ENCODE measurements around the gene NOP10.
"Not testable (repeated sequence)": the region's sequence is repeated elsewhere in the genome, so short reads cannot be mapped to it uniquely, and the experiment has no call there.

The NOP10 gene

GRCh38 chr15:34362047-34362773, 19.3 kb upstream of the NOP10 start:
- DNase-seq = no peak
- intact Hi-C loops (cut with DNase I) = loop anchor here (10.0 kb wide), 1 partner anchor 137 kb away; the partner anchor contains the start of gene EMC4

GRCh38 chr15:34361278-34361677, 18.3 kb upstream of the NOP10 start:
- no peak for DNase-seq
- intact Hi-C loops (cut with DNase I) = loop anchor here (10.0 kb wide), 1 partner anchor 136 kb away; the partner anchor contains the start of gene EMC4

GRCh38 chr15:34360298-34360697, 17.4 kb upstream of the NOP10 start:
- intact Hi-C loops (cut with DNase I) = loop anchor here (10.0 kb wide), 1 partner anchor 135 kb away; the partner anchor contains the start of gene EMC4
- DNase-seq = no peak

GRCh38 chr15:34359416-34359815, 16.5 kb upstream of the NOP10 start:
- intact Hi-C loops (cut with DNase I) = no loop called here
- DNase-seq = peak in 1 of 42 donors; percentile 16

- DNase-seq = no peak
- intact Hi-C loops (cut with DNase I) = no loop called here
These were observed 16.0 kb upstream of the NOP10 start for GRCh38 chr15:34358948-34359347.

GRCh38 chr15:34358367-34358766, 15.4 kb upstream of the NOP10 start:
- intact Hi-C loops (cut with DNase I) = no loop called here
- no peak for DNase-seq

GRCh38 chr15:34357653-34358052, 14.7 kb upstream of the NOP10 start:
- intact Hi-C loops (cut with DNase I) = no loop called here

GRCh38 chr15:34355241-34355640, 12.3 kb upstream of the NOP10 start:
- intact Hi-C loops (cut with DNase I) = no loop called here
- peak in 10 of 42 donors; percentile 11 to 64 (median 35) for DNase-seq

More at GRCh38 chr15:34357653-34358052, 14.7 kb upstream of the NOP10 start:
- no peak for DNase-seq

GRCh38 chr15:34354286-34354685, 11.3 kb upstream of the NOP10 start:
- DNase-seq = no peak

GRCh38 chr15:34353627-34354026, 10.7 kb upstream of the NOP10 start:
- intact Hi-C loops (cut with DNase I) = no loop called here
- DNase-seq = no peak

More at GRCh38 chr15:34354286-34354685, 11.3 kb upstream of the NOP10 start:
- intact Hi-C loops (cut with DNase I) = no loop called here

GRCh38 chr15:34352996-34353395, 10.1 kb upstream of the NOP10 start:
- intact Hi-C loops (cut with DNase I); DNase-seq: not testable (repeated sequence)

GRCh38 chr15:34349769-34350168, 6.8 kb upstream of the NOP10 start:
- intact Hi-C loops (cut with DNase I) = no loop called here
- no peak for DNase-seq

- DNase-seq = no peak
- intact Hi-C loops (cut with DNase I) = no loop called here
These were observed 5.9 kb upstream of the NOP10 start for GRCh38 chr15:34348735-34349300.

- intact Hi-C loops (cut with DNase I) = no loop called here
- no peak for DNase-seq
These were observed 5.2 kb upstream of the NOP10 start for GRCh38 chr15:34347951-34348638.

GRCh38 chr15:34342213-34342736, 661 bp downstream of the NOP10 start:
- intact Hi-C loops (cut with DNase I) = loop anchor here (2.0 kb wide), 1 partner anchor 23 kb away; no protein-coding TSS in a partner anchor
- not testable (repeated sequence) for DNase-seq

GRCh38 chr15:34341381-34342212, 1.3 kb downstream of the NOP10 start:
- no peak for DNase-seq
- intact Hi-C loops (cut with DNase I) = loop anchor here (2.0 kb wide), 1 partner anchor 23 kb away; no protein-coding TSS in a partner anchor

- no peak for DNase-seq
- intact Hi-C loops (cut with DNase I) = loop anchor here (10.0 kb wide), 1 partner anchor 115 kb away; the partner anchor contains the start of gene EMC4
These were observed 3.0 kb downstream of the NOP10 start for GRCh38 chr15:34339946-34340345.

GRCh38 chr15:34338347-34338746, 4.6 kb downstream of the NOP10 start:
- no peak for DNase-seq
- intact Hi-C loops (cut with DNase I) = loop anchor here (1.0 to 10.0 kb wide), 2 partner anchors 29 to 114 kb away; partner anchors contain the start of genes EMC4 and LPCAT4

Measured in head of caudate nucleus (tissue), 42 donors.